Thyroid gland (tissue), 4 donors: ENCODE measurements around the gene PLEKHJ1.

Source experiments
- POLR2A ChIP-seq, 2 donors: fragments of 450-650 bp; IDR thresholded peaks; one replicate each; pipeline ENCODE4 v1.6.1; 2017; ENCODE audit warnings: antibody characterized with exemption in 2 of 2, mild to moderate bottlenecking in 2 of 2, moderate library complexity in 1 of 2
- TF ChIP-seq, protein P1 (sequence below), 6 experiments: fragments of 200-600 bp in 3 of 6; fragments of 450-650 bp in 3 of 6; sonication (generic) in 3 of 6; IDR thresholded peaks; one replicate each; pipeline ENCODE4 v1.5.1; 2016 to 2019; ENCODE audit warnings: antibody characterized with exemption in 6 of 6, mild to moderate bottlenecking in 2 of 6, inconsistent platforms in 1 of 6, moderate library complexity in 1 of 6

DNA sequence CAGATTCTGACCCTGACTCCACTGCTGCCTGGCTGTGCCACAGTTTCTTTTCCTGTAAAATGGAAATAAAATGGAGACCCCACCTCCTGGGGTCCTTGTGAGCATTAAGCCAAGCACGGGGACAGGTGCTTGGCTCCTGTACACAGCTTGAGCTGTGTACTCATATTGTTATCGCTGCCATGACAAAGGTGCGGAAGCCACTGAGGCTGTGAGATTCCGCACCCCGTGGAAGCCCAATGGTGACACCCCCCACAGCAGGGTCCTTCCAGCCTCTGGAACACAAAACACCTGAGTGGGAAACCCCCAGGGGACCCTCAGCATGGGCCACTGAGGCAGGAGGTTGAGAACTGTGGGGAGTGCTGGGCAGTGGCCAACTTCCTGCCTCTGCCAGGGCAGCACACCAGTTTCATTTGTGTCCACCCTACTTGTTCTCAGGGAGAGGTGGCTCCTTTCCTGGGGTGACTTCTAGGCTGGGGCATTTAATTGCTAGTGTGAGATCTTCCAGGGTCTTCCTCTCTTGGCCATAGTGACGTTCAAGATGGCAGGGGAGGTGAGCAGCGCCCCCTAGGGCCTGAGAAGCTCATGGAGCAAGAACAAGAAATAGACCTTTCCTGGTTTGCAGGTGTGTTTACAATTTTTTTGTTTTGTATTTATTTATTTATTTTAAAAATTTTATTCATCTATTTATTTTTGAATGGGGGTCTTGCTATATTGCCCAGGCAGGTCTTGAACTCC, 25.5 kb upstream of the PLEKHJ1 start:
- no peak for TF ChIP-seq POLR2A (IDR thresholded peaks at IDR 0.05)
- TF ChIP-seq, protein P1, sequence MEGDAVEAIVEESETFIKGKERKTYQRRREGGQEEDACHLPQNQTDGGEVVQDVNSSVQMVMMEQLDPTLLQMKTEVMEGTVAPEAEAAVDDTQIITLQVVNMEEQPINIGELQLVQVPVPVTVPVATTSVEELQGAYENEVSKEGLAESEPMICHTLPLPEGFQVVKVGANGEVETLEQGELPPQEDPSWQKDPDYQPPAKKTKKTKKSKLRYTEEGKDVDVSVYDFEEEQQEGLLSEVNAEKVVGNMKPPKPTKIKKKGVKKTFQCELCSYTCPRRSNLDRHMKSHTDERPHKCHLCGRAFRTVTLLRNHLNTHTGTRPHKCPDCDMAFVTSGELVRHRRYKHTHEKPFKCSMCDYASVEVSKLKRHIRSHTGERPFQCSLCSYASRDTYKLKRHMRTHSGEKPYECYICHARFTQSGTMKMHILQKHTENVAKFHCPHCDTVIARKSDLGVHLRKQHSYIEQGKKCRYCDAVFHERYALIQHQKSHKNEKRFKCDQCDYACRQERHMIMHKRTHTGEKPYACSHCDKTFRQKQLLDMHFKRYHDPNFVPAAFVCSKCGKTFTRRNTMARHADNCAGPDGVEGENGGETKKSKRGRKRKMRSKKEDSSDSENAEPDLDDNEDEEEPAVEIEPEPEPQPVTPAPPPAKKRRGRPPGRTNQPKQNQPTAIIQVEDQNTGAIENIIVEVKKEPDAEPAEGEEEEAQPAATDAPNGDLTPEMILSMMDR (IDR thresholded peaks at IDR 0.05): peak in 5 of 6 experiments; percentile 5 to 45 (median 17)
